Right kidney (tissue), 1 donor: ENCODE results near the gene CYCS.
"Not testable (repeated sequence)": the region's sequence is repeated elsewhere in the genome, so short reads cannot be mapped to it uniquely, and the experiment has no call there.

ENCODE experiments used
- DNase-seq: peaks from one replicate; pipeline ENCODE4 v3.0.0-alpha.2; 2016

CYCS gene

DNA sequence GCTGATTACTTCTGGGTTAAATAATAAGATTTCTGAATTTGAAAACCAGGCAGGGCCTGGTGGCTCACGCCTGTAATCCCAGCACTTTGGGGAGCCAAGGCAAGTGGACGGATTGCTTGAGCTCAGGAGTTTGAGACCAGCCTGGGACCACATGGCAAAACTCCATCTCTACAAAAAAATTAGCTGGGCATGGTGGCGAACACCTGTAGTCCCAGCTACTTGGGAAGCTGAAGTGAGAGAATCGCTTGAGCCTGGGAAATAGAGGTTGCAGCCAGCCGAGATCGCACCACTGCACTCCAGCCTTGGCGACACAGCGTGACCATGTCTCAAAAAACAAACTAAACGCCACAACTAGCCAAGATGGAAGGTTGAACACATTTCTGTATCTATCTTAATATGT is 3.5 kb downstream of the CYCS start:
- no peak for DNase-seq

DNA sequence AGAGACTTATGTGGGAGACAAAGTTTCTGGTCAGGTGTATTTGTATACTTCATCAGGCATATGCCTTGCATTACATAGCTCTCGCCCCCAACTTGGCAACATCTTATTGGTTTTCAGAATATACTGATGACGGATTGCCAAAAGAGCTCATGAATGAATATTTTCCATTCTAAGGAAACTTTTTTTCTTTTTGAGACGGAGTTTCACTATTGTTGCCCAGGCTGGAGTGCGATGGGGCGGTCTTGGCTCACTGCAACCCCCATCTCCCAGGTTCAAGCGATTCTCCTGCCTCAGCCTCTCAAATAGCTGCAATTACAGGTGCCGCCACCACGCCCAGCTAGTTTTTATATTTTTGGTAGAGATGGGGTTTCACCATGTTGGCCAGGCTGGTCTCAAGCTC is 6.0 kb downstream of the CYCS start:
- no peak for DNase-seq

DNA sequence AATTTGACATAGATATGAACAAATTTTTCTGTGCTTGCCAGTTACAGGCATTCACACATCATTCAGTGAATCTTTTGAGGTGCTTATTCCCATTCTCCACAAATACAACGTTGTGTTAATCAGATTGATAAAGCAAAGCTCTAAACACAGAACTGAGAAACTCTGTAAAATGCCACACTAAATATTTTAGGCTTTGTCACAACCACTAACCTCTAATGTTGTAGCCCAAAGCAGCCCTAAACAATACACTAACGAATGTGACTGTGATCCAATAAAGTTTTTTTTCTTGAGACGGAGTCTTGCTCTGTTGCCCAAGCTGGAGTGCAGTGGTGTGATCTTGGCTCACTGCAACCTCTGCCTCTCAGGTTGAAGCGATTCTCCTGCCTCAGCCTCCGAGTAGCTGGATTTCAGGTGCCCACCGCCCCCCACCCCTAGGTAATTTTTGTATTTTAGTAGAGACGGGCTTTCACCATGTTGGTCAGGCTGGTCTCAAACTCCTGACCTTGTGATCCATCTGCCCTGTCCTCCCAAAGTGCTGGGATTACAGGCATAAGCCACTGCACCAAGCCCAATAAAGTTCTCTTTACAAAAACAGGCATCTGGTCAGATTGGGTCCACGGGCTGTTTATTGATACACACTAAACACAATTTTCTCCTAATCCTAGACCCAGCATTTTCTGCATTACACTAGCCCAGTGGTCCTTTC is 6.9 kb downstream of the CYCS start:
- no peak for DNase-seq

DNA sequence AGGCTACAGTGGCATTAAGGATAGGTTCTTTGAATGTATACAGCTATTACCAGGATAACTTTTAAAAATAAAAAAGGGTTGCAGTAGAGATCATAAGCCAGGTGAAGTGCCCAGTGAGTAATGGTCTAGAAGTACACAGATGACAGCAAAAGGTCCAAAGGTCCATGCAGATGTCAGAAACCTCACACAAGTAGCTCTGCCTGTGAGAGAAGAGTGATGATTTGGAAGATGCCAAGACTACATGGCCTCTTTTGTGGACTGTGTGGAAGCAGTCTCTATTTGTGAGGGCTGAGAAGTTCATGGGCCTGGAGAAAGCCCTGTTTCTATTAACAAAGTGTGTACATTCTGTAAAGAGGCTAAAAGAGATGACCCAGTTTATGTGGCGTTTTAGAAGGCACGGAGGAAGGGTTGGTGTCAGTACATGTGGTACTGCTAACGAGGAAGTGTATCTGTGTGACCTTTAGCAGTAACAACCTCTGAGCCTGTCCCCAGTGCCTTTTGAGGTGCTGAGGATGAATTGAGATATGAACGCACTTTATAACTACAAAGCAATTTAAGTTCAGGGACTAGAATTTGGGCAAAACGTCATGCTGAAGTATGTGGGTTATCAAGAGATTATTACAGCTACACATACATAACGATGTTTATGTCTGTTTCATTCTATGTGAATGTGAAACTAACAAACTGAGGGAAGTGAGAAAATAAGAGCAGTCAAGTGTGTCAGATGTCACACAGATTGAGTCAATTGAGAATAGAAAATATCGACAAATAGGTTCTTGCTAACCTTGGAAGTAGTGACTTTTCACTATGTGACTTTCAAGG is 7.6 kb downstream of the CYCS start:
- DNase-seq: no peak

DNA sequence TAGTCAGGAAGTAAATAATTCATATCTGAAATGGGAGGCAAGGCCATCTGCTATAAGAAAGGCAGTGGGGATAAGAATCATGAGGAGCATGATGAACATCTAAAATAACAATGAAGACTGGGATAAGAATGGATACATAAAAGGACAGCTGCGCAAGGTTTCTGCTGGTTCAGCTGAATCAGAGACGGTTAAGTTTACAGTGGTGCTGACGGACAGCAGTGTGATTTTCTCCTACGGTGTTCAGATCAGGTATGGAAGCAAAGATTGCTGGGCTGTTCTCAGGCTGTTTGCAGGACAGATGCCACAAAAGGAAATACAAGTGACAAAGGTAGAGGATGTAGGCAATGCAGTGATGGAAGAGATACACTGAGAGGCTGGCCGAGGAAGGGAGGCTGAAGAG is 8.4 kb downstream of the CYCS start:
- no peak for DNase-seq

DNA sequence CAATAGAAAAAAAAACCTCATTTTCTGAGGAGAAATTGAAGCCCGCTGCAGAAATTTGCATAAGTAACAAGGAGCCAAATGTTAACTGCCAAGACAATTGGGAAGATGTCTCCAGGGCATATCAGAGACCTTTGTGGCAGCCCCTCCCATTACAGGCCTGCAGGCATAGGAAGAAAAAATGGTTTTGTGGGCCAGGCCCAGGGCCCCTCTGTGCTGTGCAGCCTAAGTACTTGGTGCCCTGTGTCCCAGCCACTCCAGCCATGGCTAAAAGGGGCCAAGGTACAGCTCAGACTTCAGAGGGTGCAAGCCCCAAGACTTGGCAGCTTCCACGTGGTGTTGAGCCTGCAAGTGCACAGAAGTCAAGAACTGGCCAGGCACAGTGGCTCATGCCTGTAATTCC is 14.5 kb downstream of the CYCS start:
- DNase-seq: not testable (repeated sequence)

DNA sequence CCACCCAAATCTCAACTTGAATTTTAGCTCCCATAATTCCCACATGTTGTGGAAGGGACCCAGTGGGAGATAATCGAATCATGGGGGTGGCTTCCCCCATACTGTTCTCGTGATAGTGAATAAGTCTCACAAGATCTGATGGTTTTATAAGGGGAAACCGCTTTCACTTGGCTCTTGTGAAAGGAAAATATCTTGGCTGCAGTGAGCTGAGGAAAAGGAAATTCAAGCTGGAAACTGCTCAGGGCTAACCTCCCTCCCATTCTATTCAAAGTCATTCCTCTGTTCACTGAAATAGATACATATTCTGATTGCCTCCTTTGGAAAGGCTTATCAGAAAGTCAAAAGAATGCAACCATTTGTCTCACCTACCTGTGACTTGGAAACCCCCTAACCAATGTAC is 15.8 kb downstream of the CYCS start:
- no peak for DNase-seq

DNA sequence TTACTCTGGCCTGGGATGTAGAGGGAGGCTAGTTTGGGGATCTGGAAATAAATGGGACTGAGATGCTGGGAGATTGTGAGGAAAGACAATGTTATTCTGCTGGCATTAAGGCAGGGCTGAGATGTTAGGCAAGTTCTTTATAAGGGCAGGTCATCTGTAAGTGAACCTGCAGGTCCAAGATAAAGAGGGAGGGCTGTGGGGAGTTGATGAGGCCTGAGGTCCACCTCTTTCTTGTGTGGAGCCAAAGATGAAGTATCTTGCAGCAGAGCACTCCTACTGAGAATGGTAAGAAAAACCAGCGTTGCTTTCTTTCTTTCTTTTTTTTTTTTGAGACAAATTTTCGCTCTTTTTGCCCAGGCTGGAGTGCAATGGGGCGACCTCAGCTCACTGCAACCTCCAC is 19.1 kb downstream of the CYCS start:
- DNase-seq: no peak

DNA sequence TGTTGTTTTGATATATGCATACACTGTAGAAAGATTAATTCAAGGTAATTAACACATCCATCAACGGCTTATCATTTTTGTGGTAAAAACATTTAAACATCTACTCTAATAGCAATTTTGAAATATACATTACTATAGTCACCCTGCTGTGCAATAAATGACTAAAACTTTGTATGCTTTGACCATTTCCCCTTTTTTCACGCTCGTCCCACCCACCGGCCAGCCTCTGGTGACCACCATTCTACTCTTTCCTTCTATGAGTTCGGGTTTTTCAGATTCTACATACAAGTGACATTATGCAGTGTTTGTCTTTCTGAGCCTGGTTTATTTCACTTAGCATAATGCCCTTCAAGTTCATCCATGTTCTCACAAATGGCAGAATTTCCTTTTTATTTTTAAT is 21.3 kb downstream of the CYCS start:
- DNase-seq: no peak

DNA sequence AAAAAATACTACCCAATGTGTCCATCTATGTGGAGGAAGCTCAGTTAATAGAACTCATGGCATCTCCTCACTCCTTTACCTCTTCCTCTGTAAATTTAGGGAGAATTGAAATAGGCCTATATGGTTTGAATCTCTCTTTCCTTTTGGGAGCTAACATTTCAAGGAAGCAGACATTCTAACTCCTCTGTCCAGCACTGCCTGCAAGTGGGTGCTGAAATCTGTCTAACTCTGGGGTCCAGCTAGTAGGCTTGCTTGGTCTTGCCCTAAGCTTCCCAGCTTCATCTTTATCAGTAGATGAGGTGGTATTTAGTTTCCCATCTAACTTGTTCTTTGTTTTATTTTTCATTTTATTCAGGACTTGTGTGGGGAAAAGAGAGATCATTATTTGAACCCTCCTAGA is 23.2 kb downstream of the CYCS start:
- no peak for DNase-seq

DNA sequence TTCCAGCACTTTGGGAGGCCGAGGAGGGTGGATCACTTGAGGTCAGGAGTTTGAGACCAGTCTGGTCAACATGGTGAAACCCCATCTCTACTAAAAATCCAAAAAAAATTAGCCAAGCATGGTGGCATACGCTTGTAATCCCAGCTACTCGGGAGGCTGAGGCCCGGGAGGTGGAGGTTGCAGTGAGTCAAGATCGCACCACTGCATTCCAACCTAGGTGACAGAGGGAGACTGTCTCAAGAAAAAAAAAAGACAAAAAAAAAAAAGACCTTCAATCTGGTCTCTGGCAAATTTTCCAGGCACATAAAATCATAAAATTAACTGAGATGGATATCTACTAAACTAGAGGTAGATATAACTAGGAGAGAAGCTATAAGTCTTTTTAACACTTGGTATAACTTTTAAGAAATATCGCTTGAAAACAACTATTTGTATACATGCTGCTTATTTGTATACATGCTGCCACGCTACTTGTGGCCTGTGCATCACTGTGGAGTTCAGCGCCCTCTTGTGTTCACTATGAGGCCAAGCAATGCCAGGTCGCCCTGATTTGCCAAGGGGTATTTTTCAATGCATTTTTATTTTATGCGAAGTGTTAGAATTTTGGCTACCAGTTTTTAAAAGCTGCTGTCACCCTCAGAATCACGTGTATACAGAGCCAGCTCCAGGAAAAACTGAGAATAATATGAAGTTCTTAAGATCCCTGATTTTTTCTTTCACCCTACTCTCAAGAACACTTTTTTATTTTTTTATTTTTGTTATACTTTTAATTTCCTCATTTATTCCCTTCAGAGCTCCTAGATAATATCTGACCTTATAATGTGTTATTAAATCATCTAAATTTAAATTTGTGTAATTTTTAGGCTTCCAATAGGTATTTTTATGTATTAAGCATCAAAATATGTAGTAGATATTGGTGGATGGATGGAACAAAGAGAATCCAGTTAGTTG is 26.7 kb downstream of the CYCS start:
- DNase-seq: peak; percentile 21

DNA sequence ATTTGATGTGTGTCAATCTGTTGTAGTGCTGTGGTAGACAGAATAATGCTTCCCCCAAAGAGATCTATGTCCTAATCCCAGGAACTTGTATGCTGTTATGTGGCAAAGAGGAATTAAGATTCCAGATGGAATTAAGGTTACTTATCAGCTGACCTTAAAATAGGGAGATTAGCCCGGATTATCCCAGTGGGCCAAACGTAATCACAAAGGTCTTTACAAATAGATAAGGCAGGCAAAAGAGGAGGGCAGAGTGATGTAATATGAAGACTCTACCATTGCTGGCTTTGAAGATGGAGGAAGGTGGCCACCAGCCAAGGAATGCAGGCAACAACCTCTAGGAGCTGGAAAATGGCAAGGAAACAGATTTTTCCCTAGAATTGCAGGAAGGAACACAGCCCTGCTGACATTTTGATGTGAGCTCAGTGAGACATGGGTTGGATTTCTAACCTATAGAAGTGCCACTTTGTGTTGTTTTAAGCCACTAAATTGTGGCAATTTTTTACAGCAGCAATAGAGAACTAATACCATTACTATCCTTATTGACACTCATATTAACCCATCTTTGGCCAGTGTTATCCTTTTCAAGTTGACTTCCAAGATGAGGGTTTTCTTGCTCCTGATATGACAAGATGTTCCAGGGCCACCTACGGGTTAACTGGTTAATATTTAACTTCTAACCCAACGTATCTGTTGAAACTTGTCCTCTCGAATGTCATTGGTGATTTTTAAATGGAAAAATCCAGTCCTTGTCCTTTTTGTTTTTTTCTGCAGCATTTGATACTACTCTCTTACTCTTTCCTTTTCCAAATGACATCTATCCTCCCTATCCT is 29.3 kb downstream of the CYCS start:
- no peak for DNase-seq

DNA sequence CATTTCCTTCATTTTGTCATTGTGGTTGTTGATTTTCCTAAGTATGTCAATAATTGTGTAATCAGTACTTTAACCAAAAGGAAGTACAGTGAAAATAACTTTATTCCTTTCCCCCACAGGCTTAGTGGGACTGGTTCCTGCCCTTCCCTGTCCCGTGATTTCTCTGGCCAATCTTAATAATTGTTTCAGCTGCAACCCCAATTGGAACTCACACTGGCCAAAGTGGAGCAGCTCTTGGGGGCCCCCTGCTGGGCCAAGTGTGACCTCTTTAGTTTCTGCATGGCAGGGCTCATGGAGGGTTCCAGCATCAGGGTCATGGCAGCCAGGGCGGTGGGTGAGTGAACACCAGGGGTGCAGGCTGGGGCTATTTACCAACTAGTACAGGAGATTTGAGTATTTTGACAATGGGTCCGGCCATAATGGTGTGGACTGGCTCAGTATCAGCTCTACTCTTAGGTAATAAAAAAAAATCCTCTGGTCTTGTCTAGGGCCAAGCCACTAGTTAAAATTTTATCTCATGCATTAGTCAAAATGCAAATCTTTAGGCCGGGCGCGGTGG is 31.7 kb downstream of the CYCS start:
- peak; percentile 33 for DNase-seq

DNA sequence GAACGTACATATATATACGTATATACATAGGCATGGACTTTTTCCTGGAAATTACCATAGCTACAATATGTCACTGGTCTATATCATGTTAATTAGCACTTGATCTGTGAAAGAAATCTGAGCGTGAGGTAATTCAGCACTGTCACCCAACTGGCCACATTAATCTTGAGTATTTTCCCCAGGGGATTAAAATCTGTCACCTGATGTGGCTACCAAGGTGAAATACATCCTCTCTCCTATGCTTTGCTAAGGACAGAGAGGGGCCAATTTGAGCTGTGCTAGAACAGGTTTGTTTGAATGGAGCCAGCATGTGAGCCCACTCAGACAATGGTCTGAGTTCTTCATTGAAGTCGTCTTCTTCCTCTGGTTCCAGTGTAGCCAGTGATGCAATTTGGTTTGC is 33.3 kb downstream of the CYCS start:
- DNase-seq: no peak

DNA sequence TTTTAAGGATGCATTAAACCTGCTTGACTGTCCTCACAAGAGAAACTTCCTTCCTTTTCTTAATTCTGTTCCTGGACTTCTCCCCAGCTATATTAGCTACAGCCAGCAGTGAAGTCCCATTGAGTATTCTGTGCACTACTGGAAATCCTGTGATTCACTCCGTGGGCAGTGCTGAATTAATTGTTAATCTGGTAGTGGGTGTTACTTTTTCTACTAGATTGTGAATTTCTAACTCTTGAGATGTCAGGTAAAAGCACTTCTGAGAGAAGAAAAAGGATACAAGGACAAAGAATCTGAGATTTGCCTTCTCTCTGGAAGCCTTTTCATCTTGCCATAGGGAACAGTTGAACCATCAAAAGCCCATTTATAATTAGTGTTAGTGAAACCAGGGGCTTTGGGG is 33.9 kb downstream of the CYCS start:
- DNase-seq: no peak

DNA sequence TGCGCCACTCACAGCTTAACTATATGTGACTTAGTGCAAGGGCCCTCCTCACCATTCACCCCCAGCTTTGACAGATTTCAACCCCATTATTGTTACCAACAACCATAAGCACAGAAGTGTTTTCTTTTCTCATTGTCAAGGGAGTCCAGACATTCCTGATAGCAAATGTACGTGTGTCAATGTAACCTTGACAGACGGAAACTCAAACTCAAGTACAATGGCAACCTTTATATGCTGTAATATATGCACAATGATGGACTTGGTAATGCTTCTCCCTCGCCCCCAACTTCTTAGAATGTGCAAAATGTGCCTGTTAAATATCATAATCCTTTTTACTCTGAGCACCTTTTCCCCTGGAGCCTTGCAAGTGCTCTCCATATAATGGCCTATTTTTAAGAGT is 34.7 kb downstream of the CYCS start:
- DNase-seq: no peak

DNA sequence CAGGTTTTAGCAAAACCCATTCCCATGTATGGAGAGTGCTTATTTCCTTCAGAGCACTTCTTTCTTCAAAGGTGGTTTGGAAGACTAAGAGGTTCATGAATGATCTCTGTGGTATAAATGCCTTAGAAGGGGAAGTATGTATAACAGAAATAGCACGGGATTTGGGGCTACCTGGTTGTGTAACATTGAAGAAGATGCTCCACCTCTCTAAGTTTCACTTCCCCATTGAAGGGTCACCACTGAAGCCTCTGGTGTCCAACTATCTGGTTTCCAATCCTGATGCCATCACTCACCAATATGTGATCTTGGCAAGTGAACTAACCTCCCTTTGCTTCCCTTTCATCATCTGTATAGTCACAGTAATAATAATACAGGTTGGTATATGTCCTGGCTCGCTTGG is 37.2 kb downstream of the CYCS start:
- no peak for DNase-seq

DNA sequence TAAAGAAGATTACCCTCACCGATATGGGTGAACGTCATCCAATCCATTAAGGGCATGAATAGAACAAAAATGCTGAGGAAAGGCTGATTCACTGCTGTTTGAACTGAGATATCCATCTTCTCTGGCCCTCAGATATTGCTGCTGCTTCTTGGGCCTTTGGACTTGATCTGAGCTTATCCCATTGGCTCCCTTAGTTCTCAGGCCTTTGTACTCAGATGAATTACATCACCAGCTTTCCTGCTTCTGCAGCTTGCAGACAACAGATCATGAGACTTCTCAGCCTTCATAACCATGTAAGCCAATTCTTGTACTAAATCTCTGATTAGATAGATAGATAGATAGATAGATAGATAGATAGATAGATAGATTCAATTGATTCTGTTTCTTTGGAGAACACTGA is 40.2 kb downstream of the CYCS start:
- DNase-seq: no peak

DNA sequence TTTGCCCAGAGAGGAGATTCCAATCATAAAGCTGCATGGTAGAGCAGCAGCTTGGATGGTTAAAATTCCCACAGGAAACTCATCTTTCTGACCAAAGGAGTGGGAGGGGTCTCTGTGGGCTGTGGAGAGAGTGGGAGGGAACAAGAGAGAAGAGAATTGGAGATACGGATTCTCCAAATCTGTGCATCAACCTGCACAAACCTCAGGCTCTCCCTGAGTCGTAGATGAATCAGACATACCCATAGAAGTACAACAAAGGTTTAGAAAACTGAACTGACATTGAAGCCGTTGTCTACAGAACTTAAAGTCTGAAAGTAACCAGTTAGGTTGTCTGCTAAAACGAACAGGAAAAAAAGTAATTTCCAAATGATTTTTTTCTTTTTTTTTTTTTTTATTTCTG is 41.9 kb downstream of the CYCS start:
- no peak for DNase-seq

DNA sequence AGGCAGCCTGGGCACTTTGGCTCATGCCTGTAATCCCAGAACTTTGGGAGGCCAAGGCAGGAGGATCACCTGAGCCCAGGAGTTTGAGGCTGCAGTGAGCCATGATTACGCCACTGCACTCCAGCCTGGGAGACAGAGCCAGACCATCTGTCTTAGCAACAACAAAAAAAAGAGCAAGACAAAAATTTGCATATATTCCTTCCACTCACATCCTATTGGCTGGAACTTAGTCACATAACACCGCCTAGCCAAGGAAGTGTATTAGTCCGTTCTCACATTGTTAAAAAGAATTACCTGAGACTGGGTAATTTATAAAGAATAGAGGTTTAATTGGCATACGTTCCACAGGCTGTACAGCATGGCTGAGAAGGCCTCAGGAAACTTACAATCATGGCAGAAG is 43.0 kb downstream of the CYCS start:
- not testable (repeated sequence) for DNase-seq

DNA sequence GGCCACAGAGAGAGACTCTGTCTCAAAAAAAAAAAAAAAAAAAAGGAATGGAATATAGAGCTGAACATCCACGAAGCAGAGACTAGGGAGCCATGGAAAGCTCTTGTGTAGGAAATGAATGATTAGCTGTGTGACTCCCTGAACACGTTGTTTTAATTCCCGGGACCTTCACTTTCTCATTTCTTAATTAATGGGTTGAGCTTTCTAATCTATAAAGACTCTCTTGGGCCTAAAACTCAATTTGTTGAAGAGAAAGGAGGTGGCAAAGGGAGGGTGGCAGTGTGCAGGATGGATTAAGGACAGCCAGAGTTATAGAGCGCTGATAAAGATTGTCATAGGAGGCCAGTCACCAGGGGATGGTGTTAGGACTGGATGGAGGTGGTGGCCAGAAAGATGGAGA is 48.0 kb downstream of the CYCS start:
- no peak for DNase-seq

DNA sequence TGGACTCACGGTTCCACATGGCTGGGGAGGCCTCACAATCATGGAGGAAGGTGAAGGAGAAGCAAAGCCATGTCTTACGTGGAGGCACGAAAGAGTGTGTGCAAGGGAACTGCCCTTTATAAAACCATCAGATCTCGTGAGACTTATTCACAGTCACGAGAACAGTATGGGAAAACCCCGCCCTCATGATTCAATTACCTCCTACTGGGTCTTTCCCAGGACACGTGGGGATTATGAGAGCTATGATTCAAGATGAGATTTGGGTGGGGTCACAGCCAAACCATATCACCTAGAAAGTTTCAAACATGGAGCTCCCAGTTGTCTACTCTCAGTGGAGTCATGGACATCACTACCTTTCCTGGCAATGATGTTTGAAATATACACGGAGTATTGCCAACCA is 49.6 kb downstream of the CYCS start:
- DNase-seq: no peak
